GM21381 (cell line): ENCODE measurements around the gene ADCY3.
"Not testable (repeated sequence)": the region's sequence is repeated elsewhere in the genome, so short reads cannot be mapped to it uniquely, and the experiment has no call there.

Source experiments
- ATAC-seq: cut with Tn5 transposase; IDR thresholded peaks from one replicate; pipeline ENCODE4 v1.9.1; 2021; ENCODE audit warnings: mild to moderate bottlenecking, moderate library complexity; ENCODE audit not compliant: unreplicated experiment

ADCY3 gene

DNA sequence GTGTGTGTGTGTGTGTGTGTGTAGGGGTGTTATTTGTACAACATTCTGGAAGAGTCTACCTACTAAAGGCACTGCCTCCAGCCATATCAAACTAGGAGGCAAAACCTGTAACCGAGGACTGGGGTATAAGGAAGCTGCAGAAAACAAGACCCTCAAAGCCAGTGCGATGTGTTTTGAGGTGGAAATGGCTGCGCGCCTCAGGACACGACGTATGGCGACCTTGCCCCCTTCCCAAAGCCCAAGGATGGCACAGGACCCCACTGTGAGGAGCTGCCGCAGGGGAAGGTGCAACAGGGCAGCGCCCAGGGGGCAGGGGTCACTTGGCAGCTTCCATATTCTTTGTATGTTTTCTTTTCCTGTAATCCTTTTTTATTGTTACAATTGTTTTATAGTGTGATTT lies 67.0 kb downstream of the ADCY3 start:
- no peak for ATAC-seq

GRCh38 chr2:24852431-24853020 lies 67.5 kb downstream of the ADCY3 start:
- ATAC-seq = no peak

DNA sequence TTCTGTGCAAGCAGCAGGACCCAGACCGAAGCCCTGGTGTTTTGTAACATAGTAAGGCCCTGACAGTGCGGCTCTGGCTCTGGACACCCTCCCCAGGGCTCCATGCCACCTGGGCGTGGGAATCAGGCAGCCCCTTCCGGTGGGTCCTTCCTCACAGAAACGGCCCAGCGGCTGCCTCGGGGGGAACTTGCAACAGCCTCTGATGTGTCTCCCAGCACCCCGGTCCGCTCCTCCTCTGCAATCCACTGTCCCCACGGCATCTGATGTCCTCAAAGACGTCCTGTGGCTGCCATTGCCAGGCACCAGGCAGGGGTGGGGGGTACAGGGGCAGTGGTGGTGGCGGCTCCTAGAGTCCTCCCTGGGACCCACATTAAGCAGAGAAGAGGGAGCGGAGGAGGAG lies 68.0 kb downstream of the ADCY3 start:
- no peak for ATAC-seq

- no peak for ATAC-seq
Measured at GRCh38 chr2:24850944-24851343, 69.1 kb downstream of the ADCY3 start.

DNA sequence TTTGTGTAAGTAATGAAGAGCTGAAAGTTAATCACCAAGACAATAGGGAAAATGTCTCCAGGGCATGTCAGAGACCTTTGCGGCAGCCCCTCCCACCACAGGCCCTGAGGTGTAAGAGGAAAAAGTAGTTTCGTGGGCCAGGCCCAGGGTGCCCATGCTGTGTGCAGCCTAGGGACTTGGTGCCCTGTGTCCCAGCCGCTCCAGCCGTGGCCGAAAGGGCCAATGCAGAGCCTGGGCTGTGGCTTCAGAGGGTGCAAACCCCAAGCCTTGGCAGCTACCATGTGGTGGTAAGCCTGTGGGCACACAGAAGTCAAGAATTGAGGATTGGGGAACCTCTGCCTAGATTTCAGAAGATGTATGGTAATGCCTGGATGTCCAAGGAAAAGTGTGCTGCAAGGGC lies 74.3 kb downstream of the ADCY3 start:
- no peak for ATAC-seq

- no peak for ATAC-seq
Measured at GRCh38 chr2:24844023-24844685, 75.9 kb downstream of the ADCY3 start.

DNA sequence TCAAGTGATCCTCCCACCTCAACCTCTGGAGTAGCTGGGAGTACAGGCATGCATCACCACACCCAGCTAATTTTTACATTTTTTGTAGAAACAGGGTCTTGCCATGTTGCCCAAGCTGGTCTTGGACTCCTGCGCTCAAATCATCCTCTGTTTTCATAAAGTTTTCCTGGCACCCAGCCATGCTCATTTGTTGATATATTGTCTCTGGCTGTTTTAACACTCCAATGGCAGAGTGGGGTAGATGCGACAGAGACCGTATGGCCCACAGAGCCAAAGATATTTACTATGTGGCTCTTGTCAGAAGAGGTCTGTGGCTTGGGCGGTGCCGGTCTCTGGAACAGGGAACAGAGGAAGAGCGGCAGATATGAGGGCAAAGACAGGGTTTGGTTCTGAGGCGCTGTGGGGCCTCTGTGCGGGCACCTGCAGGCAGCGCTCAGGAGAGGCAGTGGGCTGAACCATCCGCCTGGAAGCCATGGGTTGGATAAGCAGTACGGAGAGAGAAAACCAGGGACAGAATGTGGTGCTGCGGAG lies 76.6 kb downstream of the ADCY3 start:
- ATAC-seq = no peak

DNA sequence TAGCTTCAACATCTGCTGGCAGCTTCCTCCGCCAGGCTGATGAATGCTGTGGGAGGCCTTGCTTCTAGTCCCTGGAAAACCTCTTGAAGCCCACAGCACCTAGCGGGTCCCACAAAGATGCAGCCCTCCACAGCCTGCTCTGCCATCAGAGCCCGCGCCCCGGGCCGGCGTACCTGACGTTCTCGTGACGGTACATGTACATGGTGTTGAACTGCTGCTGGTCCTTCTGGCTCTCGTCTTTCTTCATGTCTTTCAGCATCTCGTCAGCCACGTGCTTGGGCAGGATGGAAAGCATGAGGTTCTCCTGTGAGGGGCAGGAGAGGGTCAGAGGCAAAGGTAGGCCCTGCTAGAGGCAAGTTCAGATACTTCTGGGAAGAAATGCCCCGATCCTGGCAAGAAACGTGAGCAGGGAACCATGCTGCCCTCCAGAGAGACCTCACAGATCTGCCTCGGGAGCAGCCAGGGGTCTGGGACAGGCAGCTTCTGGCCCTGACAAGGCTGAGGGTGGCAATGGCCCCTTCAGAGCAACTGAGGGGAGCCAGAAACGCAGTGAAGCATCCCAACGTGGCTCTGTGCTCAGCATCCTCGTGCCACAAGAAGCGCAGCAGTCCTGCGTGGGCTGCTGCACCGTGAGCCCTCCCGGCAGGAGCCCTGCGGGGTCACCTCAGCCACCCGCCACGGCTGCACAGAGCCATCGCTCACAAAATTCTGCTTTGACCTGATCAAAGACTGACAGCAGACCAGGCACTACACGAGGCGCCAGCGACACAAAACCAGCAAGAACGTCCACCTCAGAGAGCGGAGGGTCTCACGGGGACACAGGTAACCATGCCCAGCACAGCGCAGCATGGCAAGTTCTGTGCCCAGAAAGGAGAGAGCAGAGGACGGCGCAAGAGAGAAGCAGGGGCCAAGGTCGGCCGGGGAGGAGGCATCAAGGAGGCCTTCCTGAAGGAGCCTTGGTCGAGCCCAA lies 77.7 kb downstream of the ADCY3 start:
- no peak for ATAC-seq

DNA sequence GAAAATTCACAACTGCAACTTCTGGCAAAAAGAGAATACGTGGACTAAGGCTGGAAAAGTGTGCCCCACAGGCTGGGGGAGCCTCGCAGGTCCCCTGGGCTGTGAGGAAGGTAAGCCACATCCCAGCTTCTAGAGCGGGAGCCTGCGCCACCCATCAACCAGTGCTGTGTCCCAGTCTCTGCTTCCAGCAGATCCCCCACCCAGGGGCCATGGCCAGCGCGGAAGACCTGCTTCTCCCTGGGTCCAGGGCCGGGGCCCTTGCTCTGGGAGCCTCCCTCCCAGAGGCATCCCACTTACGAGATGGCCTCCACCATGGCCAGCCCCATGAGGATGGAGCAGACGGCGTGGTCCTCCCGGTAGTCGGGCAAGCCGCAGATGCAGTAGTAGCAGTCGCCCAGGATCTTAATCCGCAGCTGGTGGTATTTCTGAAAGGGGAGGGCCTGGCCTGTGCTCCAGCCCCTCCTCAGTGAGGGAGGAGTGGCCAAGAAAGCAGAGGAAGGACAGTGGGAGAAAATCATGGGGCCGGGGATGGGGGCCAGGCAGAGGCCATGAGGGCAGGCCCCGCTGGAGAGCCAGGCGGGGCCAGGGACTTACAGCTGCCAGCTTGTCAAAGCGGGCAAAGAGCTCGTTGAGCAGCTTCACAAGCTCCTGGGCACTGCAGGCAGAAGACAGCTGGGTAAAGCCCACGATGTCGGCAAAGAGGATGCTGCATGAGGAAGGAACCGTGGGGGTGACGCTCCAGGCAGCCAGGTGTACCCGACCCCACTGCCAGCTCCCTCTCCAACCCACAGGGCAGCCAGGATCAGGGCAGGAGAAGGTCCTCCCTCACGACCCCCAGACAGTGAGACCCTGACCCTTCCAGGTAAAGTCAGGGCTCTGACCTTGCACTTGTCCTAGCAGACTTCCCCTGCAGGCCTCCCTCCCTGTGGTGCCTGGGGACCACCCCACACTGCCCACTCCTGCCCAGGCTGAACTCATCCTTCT lies 78.8 kb downstream of the ADCY3 start:
- ATAC-seq = no peak

DNA sequence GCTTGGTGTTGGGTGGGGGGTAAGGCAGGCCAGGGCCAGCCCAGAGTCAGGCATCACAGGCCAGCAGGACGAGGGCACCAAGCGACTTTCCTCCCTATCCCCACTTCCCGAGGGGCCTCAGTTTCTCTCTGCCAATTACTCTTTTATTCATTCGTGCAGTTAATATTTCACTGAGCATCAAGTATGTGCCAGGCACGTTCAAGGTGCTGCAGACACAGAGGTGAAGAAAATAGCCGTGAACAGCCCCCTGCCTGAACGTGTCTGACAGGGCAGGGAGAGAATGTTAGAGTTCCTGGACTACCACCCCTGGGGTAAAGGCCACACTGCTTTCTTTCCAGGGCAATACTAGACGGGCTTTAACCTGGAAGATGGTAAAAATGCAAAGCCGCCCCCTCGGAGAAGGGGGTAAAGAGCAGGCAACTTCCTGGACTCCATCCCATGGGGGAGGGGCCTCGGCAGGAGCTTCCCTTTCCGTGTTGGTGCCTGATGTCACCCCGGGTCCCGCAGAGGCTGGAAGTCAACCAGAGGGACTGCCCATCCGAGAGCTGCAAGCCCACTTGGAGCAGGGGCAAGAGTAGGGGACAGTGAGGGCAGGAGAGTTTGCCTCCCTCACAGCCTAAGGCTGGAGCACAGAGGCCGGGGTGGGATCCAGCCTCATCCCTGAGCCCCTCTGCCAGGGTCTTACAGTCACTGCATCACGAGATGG lies 79.7 kb downstream of the ADCY3 start:
- ATAC-seq = no peak

DNA sequence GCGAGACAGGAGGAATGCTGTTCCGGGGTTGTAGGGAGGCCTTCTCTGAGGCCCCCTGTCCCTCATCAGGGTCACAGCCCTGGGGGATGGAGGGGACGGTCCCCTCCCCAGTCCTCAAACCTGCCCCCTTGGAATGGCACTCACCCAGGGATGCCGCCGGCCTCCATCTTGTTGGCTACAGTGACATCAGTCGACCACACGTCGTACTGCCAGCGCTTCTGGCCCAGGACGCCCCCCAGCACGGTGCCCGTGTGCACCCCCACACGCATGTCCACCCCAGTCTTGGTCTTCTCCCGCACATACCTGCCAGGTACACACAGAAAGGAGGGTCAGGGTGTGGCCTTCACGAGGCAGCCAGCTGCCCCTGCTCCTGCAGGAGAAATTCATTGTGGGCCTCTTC lies 80.3 kb downstream of the ADCY3 start:
- no peak for ATAC-seq

DNA sequence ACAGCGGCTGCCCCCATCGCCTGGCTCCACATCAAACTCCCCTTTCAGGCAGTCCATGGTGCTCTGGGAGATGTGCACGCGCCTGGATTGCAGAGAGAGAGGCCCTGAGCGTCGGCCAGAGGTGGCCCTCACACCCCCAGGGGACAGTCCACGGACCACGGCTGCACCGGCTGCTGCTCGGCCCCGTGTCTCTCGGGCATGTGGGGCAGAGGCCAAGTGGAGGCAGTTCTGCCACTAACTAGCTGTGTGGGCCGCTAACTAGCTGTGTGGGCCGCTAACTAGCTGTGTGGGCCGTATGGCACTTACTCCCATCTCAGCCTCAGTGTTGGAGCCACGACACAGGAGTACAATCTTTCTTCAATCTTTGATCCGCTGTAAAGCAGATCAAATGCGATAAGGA lies 81.5 kb downstream of the ADCY3 start:
- ATAC-seq = no peak

DNA sequence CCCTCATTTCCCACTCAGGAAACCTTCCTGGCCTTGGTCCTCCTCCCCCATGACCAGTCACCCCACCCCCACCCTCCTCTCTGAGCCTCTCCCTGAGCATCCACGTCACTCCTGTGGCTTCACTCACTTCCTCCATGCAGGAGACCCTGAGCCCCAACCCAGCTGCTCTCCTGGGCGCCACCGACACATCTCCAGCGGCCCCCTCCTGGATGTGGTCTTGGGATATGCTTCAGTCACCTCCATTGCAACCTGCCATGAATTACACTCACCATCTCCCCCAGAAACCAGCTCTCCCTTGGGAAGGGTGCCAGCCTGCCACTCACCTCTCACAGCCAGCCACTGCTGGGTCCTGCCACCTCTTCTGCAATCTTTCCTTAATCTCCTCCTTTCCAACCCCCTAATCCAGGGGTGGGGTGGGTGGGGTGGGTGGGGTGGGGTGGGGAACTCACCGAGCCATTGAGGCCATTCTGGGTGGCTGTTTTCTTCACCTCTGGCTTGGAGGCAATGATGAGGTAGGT lies 82.0 kb downstream of the ADCY3 start:
- ATAC-seq = no peak

DNA sequence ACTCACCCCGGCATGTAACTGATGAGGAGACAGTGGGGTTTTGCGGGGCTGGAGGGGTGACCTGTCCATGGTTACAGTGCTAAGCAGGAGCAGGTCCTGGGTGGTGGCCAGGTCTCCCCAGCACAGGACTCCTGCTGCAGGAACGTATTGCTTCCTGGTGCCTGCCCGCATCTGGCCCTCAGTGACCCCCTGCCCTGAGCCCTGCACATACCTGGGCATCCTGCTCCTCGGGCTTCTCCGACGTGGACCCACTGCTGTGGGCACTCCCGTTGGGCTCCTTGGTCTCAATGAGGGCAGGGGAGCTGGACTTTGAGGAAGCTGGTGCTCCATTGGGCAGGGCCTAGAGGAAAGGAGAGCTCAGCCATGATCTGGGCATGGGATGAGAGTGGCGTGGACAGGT lies 83.3 kb downstream of the ADCY3 start:
- ATAC-seq = no peak

- no peak for ATAC-seq
Measured at GRCh38 chr2:24836206-24836605, 83.8 kb downstream of the ADCY3 start.

GRCh38 chr2:24835411-24835810 lies 84.6 kb downstream of the ADCY3 start:
- not testable (repeated sequence) for ATAC-seq

GRCh38 chr2:24834733-24835395 lies 85.2 kb downstream of the ADCY3 start:
- no peak for ATAC-seq

DNA sequence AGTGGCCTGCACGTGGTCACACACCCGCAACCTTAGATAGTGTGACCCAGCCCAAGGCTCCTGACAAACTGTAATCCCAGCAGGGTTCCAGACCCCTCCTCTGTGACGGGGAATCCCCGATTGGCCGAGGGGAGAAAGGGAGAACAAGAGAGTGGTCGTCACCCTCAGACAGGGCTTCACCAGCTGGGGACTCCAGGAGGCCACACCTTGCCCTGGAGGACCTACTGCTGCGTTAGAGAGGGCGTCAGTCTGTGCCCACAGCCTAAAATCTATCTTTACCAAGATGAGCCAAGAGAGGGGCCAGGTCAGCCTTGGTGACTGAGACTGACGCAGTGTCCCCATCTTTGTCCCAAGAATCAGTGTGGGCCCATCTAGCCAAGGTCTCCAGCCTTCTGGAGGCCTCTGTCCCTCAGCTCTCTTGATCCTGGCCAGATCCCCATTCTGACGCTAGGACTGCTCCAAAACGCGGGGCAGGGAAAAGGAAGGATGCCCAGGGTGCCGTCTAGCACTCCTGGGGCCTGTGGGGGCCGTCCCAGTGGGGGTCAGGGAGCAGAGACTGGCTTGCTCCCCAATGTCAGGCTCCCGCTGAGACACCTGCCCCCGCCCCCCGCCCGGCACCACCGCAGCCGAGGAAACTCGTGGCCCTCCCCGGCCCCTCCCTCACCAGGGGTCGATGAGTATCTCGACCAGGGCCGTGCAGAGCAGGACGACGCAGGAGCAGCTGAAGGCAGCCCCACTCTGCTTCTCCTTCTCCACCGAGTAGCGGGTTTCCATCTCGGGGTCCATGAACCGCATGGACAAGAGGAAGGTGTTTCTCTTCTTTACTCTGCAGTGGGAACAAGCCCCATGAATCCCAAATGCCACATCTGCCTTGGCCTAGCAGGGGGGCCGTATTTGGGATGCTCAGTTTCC lies 86.0 kb downstream of the ADCY3 start:
- ATAC-seq = no peak
